ENCODE measurements around the gene KCNH3.
"Not testable (repeated sequence)": the region's sequence is repeated elsewhere in the genome, so short reads cannot be mapped to it uniquely, and the experiment has no call there.

KCNH3 gene

DNA sequence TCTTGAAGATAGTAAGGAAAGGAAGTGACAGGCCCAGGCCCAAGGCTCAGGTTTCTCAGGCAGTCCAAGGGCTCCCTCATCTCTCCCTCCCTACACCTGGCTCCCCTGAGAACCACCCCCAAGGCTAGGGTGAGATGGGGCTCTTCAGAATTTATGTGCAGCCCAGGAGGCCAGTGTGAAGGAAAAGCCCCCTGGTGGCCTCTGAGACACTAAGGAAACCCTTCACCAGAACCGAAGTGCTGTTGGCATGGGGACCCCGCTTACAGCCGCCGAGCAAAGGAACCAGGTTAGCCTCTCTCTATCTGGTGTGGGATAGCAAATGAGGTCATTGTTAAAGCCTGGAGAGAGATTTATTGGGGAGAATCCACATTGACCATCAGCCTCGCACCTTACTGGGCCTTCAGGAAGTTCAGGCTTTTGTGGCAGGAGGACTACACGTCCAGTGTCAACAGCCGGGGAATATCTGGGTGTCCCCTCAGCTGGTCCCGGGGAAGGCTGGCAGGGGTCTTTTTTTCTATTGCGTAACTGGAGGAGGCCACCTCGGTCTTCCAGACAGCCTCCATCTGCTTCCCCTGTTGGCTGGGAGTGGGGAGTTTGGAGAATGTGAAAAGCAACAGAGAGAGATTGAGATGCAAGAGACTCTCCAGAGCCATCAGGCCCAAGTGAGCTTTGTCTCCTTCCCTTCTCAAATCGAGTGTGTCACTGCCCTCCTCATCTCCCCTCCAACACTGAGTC, 48.5 kb downstream of the KCNH3 start:
- FAIRE-seq (no peak), DNase-seq (ENCODE audit: insufficient read length, low spot score) (no peak)
- TF ChIP-seq POLR2A (IDR thresholded peaks at IDR 0.05; ENCODE audit: low read depth, low read length), result no peak

- no peak for TF ChIP-seq POLR2A (IDR thresholded peaks at IDR 0.05; ENCODE audit: low read depth, low read length)
- FAIRE-seq, result no peak
- no peak for DNase-seq (ENCODE audit: insufficient read length, low spot score)
Measured at GRCh38 chr12:49588281-49588680, 49.5 kb downstream of the KCNH3 start.

GRCh38 chr12:49588721-49589516, 50.1 kb downstream of the KCNH3 start:
- FAIRE-seq (no peak), DNase-seq (ENCODE audit: insufficient read length, low spot score) (no peak)
- TF ChIP-seq POLR2A (IDR thresholded peaks at IDR 0.05; ENCODE audit: low read depth, low read length), result no peak

DNA sequence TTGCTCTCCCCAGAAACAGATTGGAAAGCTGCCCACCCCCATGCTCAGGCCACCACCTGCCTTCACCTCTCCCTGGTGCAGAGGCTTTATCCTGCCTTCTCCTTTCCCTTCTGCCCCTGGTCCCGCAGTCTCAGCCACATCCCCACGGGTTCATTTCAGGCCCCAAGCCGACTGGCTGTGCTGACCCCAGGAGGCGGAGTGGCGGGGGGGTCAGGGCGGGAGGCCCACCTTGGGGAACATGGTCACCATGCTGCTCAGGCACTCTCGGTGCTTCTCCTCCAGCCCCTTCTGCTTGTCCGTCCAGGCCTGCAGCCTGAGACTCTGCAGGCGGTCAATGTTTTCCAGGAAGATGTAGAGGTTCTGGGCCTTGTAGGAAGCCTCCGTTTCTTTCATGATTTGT, 59.7 kb downstream of the KCNH3 start:
- no peak for TF ChIP-seq POLR2A (IDR thresholded peaks at IDR 0.05; ENCODE audit: low read depth, low read length)
- FAIRE-seq, result no peak
- DNase-seq (ENCODE audit: insufficient read length, low spot score), result no peak

- FAIRE-seq (no peak), DNase-seq (ENCODE audit: insufficient read length, low spot score) (no peak)
- no peak for TF ChIP-seq POLR2A (IDR thresholded peaks at IDR 0.05; ENCODE audit: low read depth, low read length)
Measured at GRCh38 chr12:49599961-49600360, 61.1 kb downstream of the KCNH3 start.

- no peak for TF ChIP-seq POLR2A (IDR thresholded peaks at IDR 0.05; ENCODE audit: low read depth, low read length)
- DNase-seq (ENCODE audit: insufficient read length, low spot score) (no peak), FAIRE-seq (no peak)
Measured at GRCh38 chr12:49603721-49604120, 64.9 kb downstream of the KCNH3 start.

GRCh38 chr12:49604856-49605255, 66.0 kb downstream of the KCNH3 start:
- no peak for TF ChIP-seq POLR2A (IDR thresholded peaks at IDR 0.05; ENCODE audit: low read depth, low read length)
- DNase-seq (ENCODE audit: insufficient read length, low spot score) (no peak), FAIRE-seq (no peak)

GRCh38 chr12:49605539-49605938, 66.7 kb downstream of the KCNH3 start, which contains the start of gene FAM186B:
FAM186B (minus strand) TSS chr12:49605639; CDS start chr12:49605477, 162 bp downstream.
- FAIRE-seq; DNase-seq (ENCODE audit: insufficient read length, low spot score): not testable (repeated sequence)

Measured in H54 (cell line).